ENCODE results near the gene NECAP2.
A peak's percentile ranks its signal among the peaks of the same experiment; 100 is the strongest.
"Not testable (repeated sequence)": the region's sequence is repeated elsewhere in the genome, so short reads cannot be mapped to it uniquely, and the experiment has no call there.

Gene NECAP2

DNA sequence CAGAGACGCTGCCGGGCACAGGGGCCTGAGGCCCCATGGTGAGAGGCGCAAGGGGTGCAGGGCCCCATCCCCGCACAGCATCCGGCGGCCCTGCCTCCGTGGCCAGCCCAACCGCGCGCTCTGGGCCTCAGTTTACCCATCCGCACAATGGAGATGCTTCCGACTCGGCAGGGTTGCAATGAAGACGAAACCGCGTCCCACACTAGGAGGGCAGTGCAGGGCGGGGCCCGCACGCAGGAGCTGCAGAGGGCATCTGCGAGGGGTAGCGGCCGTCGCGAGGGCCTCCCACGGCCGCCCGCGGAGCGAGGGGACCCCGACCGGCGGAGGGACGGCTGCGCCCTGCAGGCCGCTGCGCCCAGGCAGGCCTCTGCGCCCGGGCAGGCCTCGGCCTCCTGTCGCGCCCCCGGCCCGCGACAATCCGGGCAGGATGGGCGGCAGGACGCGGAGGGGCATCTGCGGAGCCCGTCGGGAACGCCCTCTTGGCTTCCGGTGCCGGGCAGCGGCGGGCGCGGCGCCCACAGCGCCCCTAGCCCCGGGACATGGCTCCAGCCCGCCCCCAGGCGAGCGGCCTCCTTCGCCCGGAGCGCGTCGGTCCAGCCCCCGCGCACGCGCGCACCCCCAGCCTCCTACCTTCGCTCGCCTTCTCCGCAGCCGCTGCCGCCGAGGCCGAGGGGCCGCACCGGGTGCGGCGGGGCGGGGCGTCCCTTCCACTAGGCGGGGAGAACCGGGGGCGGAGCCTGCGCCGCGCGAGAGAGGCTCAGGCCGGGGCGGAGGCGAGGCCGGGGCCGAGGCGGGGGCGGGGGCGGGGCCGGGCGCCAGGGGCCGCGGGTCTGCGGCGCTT lies 58.3 kb downstream of the NECAP2 start:
- DNase-seq: peak; percentile 54

DNA sequence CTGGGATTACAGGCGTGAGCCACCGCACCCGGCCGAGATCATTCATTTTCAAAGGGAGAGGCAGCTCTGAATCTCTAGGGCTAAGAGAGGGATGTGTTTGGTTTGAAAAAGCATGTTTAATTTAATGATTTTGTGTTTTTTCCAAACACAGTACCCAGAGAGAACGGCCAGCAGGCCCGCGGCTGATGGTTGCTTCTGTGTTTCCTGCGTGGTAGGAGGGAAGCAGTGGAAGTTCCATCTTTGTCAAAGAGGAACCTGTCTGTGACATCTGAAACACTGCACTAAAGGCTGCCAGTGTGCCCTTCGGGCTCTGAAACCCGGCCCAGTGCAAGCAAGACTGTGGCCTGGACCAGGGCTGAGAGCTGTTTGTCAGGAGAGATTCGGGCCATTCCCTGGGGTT lies 59.9 kb downstream of the NECAP2 start:
- DNase-seq: not testable (repeated sequence)

DNA sequence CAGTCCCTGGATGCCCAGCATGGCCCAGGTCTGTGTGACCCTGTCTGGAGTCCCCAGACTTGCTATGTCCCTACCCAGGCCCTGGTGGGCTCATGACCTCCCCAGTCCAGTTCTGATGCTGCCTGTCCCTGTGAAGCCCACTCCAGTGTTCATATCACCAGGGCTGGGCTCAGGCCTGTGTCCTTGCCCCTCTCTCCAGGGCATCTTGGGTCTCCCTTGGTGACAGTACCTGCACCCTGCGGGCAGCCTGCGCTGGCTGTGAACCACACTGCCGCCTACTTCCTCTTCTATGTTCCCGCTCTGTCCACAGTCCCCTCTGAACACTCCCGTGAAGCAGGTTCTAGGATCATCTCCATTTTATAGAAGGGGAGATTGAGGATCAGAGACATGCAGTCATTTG lies 60.5 kb downstream of the NECAP2 start:
- DNase-seq: not testable (repeated sequence)

DNA sequence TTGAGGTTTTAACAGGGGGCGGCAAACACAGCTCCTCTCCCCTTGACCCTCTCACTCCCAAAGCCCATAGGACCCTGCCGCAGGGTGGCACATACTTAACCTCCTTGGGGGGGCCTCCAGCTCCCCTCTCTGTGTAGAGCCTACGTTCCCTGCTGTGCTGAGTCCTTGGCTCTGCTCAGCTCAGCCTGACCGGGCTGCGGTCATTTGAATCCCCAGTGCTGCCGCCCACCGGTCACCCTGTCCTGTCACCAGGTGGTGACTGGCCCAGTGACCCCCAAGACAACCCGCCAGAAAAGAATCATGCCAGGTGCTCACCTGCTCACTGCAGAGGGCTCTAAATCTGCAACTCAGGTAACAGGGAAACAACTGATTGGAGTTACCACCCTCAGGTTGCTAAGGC lies 60.9 kb downstream of the NECAP2 start:
- DNase-seq: not testable (repeated sequence)

DNA sequence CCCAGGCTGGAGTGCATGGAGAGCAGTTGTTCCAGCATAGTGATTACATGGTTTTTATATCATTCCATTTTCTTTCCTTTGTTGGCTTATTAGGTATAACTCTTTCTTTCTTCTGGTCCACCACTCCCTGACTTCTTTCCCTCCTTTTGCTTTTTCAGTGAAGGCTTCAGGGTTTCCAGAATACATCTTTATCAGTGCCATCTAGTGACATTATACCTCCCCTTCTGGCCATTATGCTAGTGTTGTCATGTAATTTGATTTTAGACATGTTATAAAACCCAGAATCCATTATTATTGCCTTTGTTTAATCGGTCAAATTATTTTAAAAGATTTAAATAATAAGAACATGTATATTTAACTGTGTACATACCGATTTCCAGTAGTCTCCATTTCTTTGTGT lies 63.0 kb downstream of the NECAP2 start:
- DNase-seq: no peak

DNA sequence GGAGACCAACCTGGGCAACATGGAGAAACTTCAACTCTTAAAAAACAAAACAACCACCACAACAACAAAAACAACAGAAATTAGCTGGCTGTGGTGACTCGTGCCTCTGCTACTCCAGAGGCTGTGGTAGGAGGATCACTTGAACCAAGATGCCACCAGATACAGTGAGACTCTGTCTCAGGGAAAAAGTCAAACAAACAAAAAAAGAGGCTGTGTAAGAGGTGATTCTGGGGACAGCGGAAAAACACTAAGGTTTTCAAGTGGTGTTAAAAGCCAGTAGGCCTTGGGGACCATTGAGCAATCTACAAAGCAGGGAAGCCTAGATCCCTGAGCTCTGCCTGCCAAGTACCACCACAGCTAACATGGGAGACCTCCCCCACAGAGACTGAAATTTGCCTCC lies 65.3 kb downstream of the NECAP2 start:
- not testable (repeated sequence) for DNase-seq

DNA sequence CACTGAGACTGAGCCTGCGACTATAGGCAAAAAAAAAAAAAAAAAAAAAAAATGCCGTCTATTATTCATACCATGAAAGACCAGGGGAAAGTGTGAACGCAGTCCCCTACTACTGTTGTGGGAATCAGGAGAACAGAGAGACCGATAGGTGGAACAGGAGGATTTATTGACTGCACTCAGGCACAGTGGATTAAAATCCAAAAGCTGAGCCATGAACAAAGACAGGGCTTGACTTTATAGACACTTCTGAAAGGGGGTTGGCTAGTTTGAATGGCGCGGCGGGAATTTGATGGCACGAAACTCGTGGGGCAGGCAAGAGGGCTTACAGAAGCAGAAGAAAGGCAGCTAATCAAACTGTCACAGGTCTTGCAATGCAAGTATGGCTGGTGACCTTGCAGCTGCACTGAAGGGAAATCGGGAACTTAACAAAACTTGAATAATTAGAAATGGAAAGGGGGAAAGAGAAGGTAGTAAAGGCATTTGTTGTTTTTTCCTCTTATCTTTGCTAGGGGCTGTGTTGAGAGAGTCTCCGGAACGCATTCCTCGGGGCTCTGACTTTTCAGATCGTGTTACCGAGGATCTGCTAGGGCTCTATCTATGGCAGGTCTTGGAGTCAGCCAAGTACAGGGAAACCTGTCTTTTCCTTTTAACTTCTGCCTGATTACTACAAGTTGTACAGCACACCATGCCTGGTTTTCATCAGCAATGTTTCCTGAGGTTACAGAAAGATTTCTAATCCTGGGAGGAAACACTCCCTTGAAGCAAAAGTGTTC lies 66.0 kb downstream of the NECAP2 start:
- not testable (repeated sequence) for DNase-seq

DNA sequence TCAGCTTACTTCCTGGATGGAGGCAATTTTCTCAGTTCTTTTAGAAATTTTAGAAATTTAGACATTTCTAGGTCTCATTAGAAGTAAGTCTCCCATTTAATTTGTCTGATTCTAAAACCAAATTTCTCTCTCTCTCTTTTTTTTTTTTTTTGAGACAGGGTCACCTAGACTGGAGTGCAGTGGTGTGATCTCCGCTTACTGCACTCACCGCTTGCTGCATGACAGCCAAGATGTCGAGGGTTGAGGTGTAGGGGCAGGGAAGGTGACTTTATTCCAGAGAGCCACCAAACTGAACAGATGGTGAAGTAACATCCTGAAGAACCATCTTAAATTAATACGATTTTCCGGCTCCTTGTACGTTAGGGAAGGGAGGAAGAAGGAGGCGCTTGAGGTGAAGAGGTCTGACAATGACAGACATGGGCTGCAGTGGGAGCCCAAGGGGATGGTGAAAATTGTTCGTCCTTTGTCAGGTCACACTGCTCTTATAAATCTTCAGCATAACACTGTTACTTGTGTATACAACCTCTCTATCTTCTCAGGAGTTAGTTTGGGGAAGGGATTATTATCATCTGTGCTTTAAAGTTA lies 68.4 kb downstream of the NECAP2 start:
- not testable (repeated sequence) for DNase-seq
